Measurements from ENCODE around the gene TCF4. TPM values are rescaled to one million over a fixed set of nuclear protein-coding genes. Genes with fewer than 3 reads are reported as not detected.
A peak's percentile ranks its signal among the peaks of the same experiment; 100 is the strongest.

Gene TCF4
- total RNA-seq, 1 experiment from 2014 or later, result 104 TPM

- CTCF ChIA-PET, result no interaction called here
- peak overlapping the region; percentile 33; the same call in 1 of the 2 replicates for H3K27ac Mint-ChIP-seq
Measured at GRCh38 chr18:55316486-55317184, 271.4 kb downstream of the TCF4 start.

GRCh38 chr18:55314615-55315237, 273.3 kb downstream of the TCF4 start:
- H3K4me1 Mint-ChIP-seq, result peaks cover 76% of the 10 kb centered on the region
- no peaks in the 10 kb centered on the region for H3K27me3 Mint-ChIP-seq (ENCODE audit: low read depth)
- no peak for DNase-seq (ENCODE audit: low spot score)
- H3K9me3 Mint-ChIP-seq, result no peaks in the 10 kb centered on the region
- TF ChIP-seq E2F1 (CRISPR knock-in tag; IDR thresholded peaks at IDR 0.05) (no peak), TCF7 (CRISPR knock-in tag; IDR thresholded peaks at IDR 0.05; ENCODE audit: low read depth) (no peak), JAZF1 (CRISPR knock-in tag; IDR thresholded peaks at IDR 0.05) (no peak), SMAD3 (CRISPR knock-in tag; IDR thresholded peaks at IDR 0.05; ENCODE audit: borderline replicate concordance) (no peak), MYBL2 (CRISPR knock-in tag; IDR thresholded peaks at IDR 0.05) (no peak), ATF6 (CRISPR knock-in tag; IDR thresholded peaks at IDR 0.05) (no peak), GABPB1 (CRISPR knock-in tag; IDR thresholded peaks at IDR 0.05) (no peak), EMX1 (CRISPR knock-in tag; IDR thresholded peaks at IDR 0.05) (no peak), ZBTB21 (CRISPR knock-in tag; IDR thresholded peaks at IDR 0.05; ENCODE audit: borderline replicate concordance) (no peak), GRHL2 (CRISPR knock-in tag; IDR thresholded peaks at IDR 0.05; ENCODE audit: insufficient replicate concordance, severe bottlenecking) (no peak), ZNF219 (CRISPR knock-in tag; IDR thresholded peaks at IDR 0.05; ENCODE audit: borderline replicate concordance) (no peak)
- H3K4me3 Mint-ChIP-seq, result no peak overlapping the region
- CTCF ChIA-PET, result interaction anchor here (1.0 kb wide), 1 partner anchor 80 kb away, joined by 4 read pairs; no protein-coding TSS in a partner anchor
- POLR2A ChIA-PET, result no interaction called here
- no peaks in the 10 kb centered on the region for H3K36me3 Mint-ChIP-seq
- ATAC-seq, result peak; percentile 96
- H3K27ac Mint-ChIP-seq, result peak overlapping the region; percentile 91

More at GRCh38 chr18:55316486-55317184, 271.4 kb downstream of the TCF4 start:
- Mint-ChIP-seq H3K27me3 (ENCODE audit: low read depth) (no peaks in the 10 kb centered on the region), H3K4me1 (peaks cover 84% of the 10 kb centered on the region), H3K36me3 (no peaks in the 10 kb centered on the region), H3K4me3 (no peak overlapping the region), H3K9me3 (no peaks in the 10 kb centered on the region)
- DNase-seq (ENCODE audit: low spot score), result no peak
- no peak for ATAC-seq
- TF ChIP-seq TP53 (CRISPR knock-in tag; IDR thresholded peaks at IDR 0.05), result no peak
- POLR2A ChIA-PET, result no interaction called here

- CTCF ChIA-PET, result interaction anchor here (0.8 to 1.0 kb wide), 3 partner anchors 8 to 79 kb away, joined by 3 to 4 read pairs (median 4); no protein-coding TSS in a partner anchor
- TF ChIP-seq TEAD4 (CRISPR knock-in tag; IDR thresholded peaks at IDR 0.05), result no peak
- TF ChIP-seq E2F4 (CRISPR knock-in tag; IDR thresholded peaks at IDR 0.05; ENCODE audit: borderline replicate concordance, low read depth), result no peak
- TF ChIP-seq MXD4 (CRISPR knock-in tag; IDR thresholded peaks at IDR 0.05; ENCODE audit: borderline replicate concordance), result no peak
- no peak for TF ChIP-seq HMGA2 (CRISPR knock-in tag; IDR thresholded peaks at IDR 0.05)
- TF ChIP-seq USF2 (CRISPR knock-in tag; IDR thresholded peaks at IDR 0.05), result no peak
- no peak for TF ChIP-seq EMX1 (CRISPR knock-in tag; IDR thresholded peaks at IDR 0.05)
- no peak for TF ChIP-seq CREB1 (CRISPR knock-in tag; IDR thresholded peaks at IDR 0.05)
- no peak for TF ChIP-seq TEAD1 (CRISPR knock-in tag; IDR thresholded peaks at IDR 0.05)
- TF ChIP-seq AFF4 (CRISPR knock-in tag; IDR thresholded peaks at IDR 0.05; ENCODE audit: borderline replicate concordance), result no peak
- no peak for TF ChIP-seq ZBTB21 (CRISPR knock-in tag; IDR thresholded peaks at IDR 0.05; ENCODE audit: borderline replicate concordance)
- no peak for TF ChIP-seq IRF2 (CRISPR knock-in tag; IDR thresholded peaks at IDR 0.05; ENCODE audit: borderline replicate concordance, low read depth)
- TF ChIP-seq ZNF416 (CRISPR knock-in tag; IDR thresholded peaks at IDR 0.05), result no peak
Measured at GRCh38 chr18:55314031-55314430, 274.0 kb downstream of the TCF4 start.

More at GRCh38 chr18:55314031-55314430, 274.0 kb downstream of the TCF4 start:
- ATAC-seq (no peak), DNase-seq (ENCODE audit: low spot score) (no peak)
- no peaks in the 10 kb centered on the region for H3K9me3 Mint-ChIP-seq
- H3K4me1 Mint-ChIP-seq, result peaks cover 75% of the 10 kb centered on the region
- no peaks in the 10 kb centered on the region for H3K27me3 Mint-ChIP-seq (ENCODE audit: low read depth)
- no peak overlapping the region for H3K27ac Mint-ChIP-seq
- POLR2A ChIA-PET, result interaction anchor here (0.7 kb wide), 1 partner anchor 35 kb away, joined by 4 read pairs; no protein-coding TSS in a partner anchor
- no peaks in the 10 kb centered on the region for H3K36me3 Mint-ChIP-seq
- no peak overlapping the region for H3K4me3 Mint-ChIP-seq

Measured in WTC11 (cell line).